AG04449 (cell line): ENCODE results near the gene TMEM80.
"Not testable (repeated sequence)": the region's sequence is repeated elsewhere in the genome, so short reads cannot be mapped to it uniquely, and the experiment has no call there.

Source experiments
- CTCF ChIA-PET: fragments of 350-600 bp; formaldehyde crosslinking; extraction: SDS; loops from one replicate; lab custom pipeline; 2021; ENCODE audit warnings: antibody characterized with exemption; lab: Yijun Ruan, JAX
- POLR2A ChIA-PET: fragments of 400-600, 350-600 bp; formaldehyde crosslinking; extraction: SDS; loops from one replicate; lab custom pipeline; 2020; ENCODE audit warnings: antibody characterized with exemption, inconsistent platforms; lab: Yijun Ruan, JAX
- DNase-seq: peaks from one replicate; pipeline ENCODE4 v3.0.0-alpha.2; 2010; ENCODE audit warnings: low read depth, low spot score
- H3K4me3 ChIP-seq: 2 replicates; pipeline ENCODE4 v1.5.1; 2011; ENCODE audit warnings: low read depth, mild to moderate bottlenecking, control low read depth, low read length
- CTCF ChIP-seq: IDR thresholded peaks from one replicate; pipeline ENCODE4 v1.5.1; 2011; ENCODE audit warnings: mild to moderate bottlenecking, moderate library complexity, low read length, control low read depth, inconsistent platforms; ENCODE audit not compliant: insufficient read depth; ENCODE audit errors: missing control alignments

TMEM80 gene

GRCh38 chr11:695538-696248 lies at the start of gene TMEM80:
Gene TMEM80 (plus strand): TSS chr11:695816. CDS start chr11:695828, 12 bp downstream.
- DNase-seq, result peak; percentile 66
- peak within 1 kb of the TSS; percentile 85 for H3K4me3 ChIP-seq
- ChIA-PET POLR2A (interaction anchor here (0.7 to 1.5 kb wide), 6 partner anchors 9 to 124 kb away, joined by 3 to 9 read pairs (median 3); partner anchors contain the start of genes EPS8L2 and PNPLA2), CTCF (interaction anchor here (0.8 to 17.1 kb wide), 5 partner anchors 14 to 186 kb away, joined by 3 to 198 read pairs (median 3); no protein-coding TSS in a partner anchor)
- TF ChIP-seq CTCF, result no peak

GRCh38 chr11:646214-646613 lies 49.4 kb upstream of the TMEM80 start:
- ChIA-PET POLR2A (no interaction called here), CTCF (interaction anchor here (1.0 to 1.6 kb wide), 3 partner anchors 10 to 15 kb away, joined by 3 to 7 read pairs (median 4); no protein-coding TSS in a partner anchor)
- no peak for TF ChIP-seq CTCF
- no peak for DNase-seq
- no peak overlapping the region for H3K4me3 ChIP-seq

GRCh38 chr11:647672-648158 lies 47.9 kb upstream of the TMEM80 start:
- DNase-seq, CTCF ChIA-PET, POLR2A ChIA-PET, H3K4me3 ChIP-seq: not testable (repeated sequence)

GRCh38 chr11:650482-650881 lies 45.1 kb upstream of the TMEM80 start:
- TF ChIP-seq CTCF, result no peak
- no peak overlapping the region for H3K4me3 ChIP-seq
- DNase-seq, result no peak
- POLR2A ChIA-PET, result no interaction called here
- CTCF ChIA-PET, result interaction anchor here (0.6 to 0.9 kb wide), 2 partner anchors 11 to 12 kb away, joined by 3 read pairs; no protein-coding TSS in a partner anchor

GRCh38 chr11:653136-653535 lies 42.5 kb upstream of the TMEM80 start:
- CTCF ChIA-PET, POLR2A ChIA-PET, DNase-seq, H3K4me3 ChIP-seq: not testable (repeated sequence)

GRCh38 chr11:653837-654236 lies 41.8 kb upstream of the TMEM80 start:
- no peak for DNase-seq
- TF ChIP-seq CTCF, result no peak
- ChIA-PET CTCF (no interaction called here), POLR2A (no interaction called here)
- H3K4me3 ChIP-seq, result no peak overlapping the region

- H3K4me3 ChIP-seq, POLR2A ChIA-PET: not testable (repeated sequence)
- CTCF ChIA-PET, result interaction anchor here (1.1 kb wide), 1 partner anchor 15 kb away, joined by 3 read pairs; no protein-coding TSS in a partner anchor
Measured at GRCh38 chr11:654444-654843, 41.2 kb upstream of the TMEM80 start.

More at GRCh38 chr11:654444-654843, 41.2 kb upstream of the TMEM80 start:
- not testable (repeated sequence) for DNase-seq
